GM21576 (cell line): Measurements from ENCODE around the gene SEMA4B.
A peak's percentile ranks its signal among the peaks of the same experiment; 100 is the strongest.
"Not testable (repeated sequence)": the region's sequence is repeated elsewhere in the genome, so short reads cannot be mapped to it uniquely, and the experiment has no call there.

Experiments used
- ATAC-seq: cut with Tn5 transposase; IDR thresholded peaks from one replicate; pipeline ENCODE4 v1.9.1; 2021; ENCODE audit warnings: mild to moderate bottlenecking, moderate library complexity; ENCODE audit not compliant: unreplicated experiment

The SEMA4B gene

DNA sequence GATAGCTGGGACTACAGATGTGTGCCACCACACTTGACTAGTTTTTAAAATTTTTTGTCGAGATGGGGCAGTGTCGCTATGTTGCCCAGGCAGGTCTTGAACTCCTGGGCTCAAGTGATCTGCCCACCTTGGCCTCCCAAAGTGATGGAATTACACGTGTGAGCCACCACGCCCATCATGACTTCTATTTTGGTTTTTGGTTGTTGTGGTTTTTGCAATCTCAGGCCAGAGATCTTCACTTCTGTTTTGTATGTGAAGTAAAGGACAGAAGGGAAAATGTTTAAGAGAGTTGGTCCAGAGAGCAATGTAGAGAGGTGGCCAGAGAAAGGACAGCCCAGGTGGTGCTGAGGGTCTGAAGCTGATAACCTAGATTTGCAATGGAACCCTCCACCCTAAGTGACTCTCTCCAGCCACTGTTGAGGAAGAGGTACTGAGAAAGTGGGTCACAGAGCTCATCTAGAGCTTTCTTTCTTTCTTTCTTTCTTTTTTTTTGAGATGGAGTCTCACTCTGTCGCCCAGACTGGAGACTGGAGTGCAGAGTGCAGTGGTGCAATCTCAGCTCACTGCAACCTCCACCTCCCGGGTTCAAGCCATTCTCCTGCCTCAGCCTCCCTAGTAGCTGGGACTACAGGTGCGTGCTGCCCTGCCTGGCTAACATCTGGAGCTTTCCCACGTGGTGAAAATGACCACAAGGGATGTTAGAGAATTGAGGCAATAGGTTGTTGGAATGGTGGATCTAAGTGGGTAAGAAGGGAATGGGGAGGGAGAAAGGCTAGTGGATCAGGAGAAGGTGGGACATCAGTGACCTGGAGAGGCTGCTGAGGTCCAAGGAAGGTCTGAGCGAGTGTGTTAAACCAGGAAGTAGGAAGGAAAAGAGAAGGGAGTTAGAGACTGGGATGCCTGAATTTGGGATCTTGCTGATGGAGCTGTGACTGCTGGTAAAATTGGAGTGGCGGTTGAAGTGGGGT, 22.4 kb upstream of the SEMA4B start:
- ATAC-seq, result peak; percentile 69

DNA sequence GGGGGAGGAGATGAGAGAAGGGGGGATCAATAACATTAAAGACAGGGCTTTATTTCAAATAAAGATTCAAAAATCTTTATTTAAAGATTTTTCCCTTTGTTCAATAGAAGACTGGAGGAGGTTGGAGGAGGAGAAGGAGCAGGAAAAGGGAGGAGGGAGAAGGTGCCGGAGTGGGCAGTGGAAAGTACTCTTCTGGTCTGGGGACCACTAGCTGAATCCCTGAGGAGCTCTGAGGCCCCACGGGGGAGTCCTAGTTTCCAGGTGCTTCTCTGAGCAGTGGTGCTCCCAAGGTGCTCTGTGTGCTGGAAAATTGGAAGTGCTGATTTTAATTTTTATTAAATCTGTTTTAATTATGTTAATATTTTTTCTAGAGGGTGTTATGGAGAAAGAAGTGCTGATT, 19.4 kb upstream of the SEMA4B start:
- ATAC-seq, result no peak

DNA sequence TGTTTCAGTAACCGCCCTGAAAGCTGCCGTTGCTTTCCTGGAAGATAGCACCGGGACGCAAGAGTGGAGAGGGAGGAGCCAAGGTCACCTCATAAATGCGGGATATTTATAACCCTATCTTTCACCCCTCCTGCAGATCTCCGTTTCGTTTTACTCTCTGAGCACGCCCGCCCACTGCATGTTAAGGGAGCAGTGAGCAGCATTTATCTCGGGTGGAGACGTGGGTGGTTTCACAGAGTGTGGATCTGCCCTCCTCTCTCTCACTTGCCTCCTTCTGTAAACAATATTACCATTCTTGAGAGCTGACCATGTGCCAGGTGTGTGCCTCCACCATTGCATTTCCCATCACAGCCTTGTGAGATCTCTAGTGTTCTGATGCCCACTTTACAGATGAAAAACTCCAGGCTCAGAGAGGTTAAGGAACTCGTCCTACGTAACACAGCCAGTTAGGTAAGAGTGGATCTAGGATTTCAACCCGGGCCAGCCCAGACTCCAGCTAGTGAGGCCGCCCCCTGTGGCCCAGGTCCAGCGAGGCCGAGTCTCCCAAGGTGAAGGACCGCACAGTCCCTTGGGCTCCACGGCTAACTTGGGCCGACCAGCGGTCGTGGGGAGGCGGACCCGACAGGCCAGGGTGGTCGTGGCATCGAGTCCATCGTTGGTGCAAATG, 16.9 kb upstream of the SEMA4B start:
- ATAC-seq, result peak; percentile 54

DNA sequence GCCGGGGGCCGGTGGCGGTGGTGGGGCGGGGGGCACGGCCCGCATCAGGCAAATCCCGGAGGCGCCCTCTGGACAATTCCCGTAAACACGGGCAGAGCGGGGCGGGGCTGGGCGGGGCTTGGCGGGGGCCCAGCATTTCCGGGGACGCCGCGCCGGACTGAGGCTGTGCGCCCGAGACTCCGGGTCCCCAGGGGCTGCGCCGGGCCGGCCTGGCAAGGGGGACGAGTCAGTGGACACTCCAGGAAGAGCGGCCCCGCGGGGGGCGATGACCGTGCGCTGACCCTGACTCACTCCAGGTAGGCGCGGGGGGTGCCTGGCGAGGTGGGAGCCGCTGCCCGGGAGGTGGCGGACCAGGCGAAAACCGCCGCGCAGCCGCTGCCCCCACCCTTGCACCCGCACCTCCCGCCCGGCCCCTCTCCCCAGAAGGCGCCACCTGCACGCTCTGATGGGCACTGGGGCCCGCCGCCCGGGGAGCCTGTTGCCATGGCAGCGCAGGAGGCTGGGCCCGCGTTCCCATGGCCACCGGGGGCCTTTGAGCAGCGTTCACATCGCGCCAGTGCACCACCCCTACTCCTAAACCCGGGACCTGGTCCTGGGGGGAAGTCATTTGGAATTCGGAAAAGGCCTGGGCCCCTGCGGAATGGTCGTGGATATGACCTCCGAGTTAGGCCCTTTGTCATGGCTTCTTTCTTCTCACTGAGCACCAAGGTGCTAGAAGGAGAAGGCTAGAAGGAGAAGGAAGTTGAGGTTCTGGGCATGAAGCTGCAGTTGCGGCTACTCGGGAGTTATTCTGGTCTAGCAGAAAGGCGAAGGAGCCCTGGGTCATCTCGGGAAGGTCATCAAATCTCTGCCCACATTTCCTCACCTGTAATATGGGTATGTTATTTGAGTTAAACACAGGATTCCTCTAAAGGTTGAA, 16.1 kb upstream of the SEMA4B start:
- peak; percentile 57 for ATAC-seq

DNA sequence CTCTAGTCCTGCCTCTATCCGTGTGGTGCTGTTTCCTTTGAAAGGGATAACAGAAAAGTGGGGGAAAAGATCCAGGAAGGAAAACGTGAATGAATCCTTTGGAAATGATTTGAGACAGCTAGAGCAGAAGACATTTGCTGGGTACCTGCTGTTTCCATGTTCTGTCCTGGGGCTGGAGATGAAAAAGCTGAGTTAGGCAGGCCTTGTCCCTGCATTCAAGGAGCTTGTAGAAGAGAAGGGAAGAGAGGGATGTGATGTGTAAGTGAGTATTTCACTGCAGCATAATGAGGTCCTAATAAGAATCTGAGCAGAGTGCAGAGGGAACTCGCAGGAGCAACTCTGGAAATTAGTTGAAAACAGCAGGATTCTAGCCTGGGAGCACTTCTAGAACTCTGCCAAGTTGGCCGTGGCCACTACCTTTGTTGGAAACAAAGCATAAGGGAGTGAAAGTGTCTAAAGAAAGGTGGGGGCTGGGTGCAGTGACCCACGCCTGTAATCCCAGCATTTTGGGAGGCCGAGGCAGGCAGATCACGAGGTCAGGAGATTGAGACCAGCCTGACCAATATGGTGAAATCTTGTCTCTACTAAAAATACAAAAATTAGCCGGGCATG, 13.8 kb upstream of the SEMA4B start:
- ATAC-seq, result no peak

DNA sequence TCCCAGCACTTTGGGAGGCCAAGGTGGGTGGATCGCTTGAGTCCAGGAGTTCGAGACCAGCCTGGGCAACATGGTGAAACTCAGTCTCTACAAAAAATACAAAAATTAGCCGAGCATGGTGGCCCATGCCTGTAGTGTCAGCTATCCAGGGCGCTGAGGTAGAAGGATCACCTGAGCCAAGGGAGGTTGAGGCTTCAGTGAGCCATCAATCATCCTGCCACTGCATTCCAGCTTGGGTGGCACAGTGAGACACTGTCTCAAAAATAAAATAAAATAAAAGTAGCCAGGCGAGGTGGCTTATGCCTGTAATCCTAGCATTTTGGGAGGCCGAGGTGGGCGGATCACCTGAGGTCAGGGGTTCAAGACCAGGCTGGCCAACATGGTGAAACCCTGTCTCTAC, 13.1 kb upstream of the SEMA4B start:
- ATAC-seq, result not testable (repeated sequence)

DNA sequence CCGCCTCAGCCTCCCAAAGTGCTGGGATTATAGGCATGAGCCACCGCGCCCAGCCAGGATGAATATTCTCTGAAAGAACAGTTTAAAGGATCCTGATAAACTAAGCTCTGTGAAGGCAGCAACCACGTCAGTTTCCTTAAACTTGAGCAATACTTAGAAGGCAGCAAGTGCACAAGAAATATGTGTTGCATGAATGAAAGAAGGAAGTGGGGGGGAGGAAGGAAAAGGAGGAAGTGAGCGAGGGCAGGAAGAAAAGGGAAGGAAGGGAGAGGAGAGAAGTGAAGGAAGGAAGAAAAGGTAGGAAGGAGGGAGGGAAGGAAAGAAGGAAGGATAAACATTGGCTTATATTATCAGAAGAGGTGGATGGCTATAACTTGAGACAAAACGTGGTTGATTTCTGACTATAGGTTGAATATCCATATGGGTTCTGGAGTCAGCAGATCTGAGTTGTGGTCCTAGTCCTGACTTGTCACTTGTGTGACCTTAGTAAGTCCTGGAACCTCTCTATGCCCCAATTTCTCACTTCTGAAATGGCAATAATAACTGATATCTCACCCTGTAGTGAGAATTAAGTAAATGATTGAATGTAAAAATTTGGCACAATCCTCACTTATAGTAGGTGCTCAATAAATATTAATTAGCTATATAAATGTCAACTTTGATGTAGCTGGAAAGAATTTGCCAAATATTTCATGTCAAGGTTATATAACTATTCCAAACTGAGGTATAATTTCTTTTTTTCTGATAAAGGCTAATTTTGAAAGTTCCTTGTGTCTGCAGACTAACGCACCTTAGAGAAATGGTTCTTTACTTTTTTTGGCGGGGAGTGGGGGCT, 12.0 kb upstream of the SEMA4B start:
- ATAC-seq, result no peak

DNA sequence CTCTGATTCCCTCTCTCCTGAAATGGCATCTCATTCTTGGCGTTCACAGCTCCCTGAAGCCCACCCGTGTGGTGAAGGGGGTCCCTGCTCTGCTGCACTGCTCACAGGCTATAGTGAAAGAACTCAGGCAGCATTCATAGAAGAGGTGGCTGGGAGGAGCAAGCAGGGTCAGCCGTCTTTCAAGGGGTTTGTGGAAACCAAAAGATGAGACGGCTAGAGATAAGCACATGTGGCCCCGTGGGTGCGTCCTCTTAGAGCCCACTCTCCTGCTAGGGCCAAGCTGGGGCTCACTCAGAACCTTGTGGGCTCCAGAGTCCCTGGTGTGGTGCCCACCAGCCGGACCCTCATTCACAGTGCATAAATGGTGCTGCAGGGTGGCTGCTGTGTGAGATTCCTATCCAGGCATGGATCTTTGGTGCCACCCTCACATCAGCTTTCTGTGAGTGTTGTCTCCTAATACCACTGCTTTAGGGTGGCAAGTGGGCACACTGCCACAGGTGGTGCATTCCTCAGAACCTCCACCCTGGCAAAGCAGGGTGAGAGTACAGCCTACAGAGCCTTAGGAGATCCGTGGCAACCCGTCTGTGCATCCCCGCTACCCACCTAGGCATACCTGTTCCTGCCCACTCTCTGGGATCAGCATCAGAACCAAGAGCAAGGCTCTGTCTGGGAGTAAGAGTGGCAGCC, 11.2 kb upstream of the SEMA4B start:
- ATAC-seq, result no peak

DNA sequence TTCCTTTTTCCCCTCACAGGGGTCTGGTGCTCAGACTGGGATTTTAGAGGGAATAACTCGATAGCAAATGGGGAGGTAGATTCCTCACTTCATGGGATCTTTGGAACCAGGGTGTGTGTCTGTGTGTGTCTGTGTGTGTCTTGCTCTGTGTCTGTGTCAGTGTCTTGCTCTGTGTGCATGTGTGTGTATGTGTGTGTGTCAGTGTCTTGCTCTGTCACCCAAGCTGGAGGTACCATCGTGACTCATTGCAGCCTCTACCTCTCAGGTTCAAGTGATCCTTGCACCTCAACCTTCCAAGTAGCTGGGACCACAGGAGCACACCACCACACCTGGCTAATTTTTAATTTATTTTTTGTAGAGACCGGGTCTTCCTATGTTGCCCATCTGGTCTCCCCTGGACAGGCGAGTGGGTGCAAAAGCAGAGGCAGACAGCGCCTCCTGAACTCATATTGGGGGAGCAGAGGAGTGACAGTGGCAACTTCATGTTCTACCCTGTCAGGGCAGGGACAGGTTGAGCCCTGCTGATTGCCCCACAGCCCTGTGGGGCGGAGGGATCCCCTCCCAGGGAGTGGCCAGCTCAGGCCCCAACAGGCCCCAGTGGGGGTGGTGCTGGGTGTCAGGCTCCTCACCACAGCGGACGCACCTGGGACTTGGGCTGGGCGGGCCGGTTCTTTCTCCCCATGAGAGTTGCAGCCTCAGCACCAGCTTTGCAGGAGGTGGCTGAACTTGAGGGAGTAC, 10.4 kb upstream of the SEMA4B start:
- peak; percentile 58 for ATAC-seq

DNA sequence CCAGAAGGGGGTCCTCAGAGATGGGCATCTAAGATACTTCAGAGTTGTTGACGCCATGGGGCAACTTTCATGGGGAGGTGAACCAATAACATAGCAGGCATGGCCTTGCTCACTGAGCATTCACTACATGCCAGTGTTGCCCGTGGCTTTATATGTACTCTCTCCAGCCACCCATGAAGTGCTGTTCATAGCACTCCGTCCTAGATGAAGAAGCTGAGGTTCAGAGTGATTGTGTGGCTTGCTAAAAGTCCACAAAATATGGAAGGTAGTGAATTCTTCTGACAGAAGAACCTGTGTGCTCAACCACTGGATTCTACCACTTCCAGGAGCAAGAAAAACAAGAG, 9.8 kb upstream of the SEMA4B start:
- ATAC-seq, result peak; percentile 16

DNA sequence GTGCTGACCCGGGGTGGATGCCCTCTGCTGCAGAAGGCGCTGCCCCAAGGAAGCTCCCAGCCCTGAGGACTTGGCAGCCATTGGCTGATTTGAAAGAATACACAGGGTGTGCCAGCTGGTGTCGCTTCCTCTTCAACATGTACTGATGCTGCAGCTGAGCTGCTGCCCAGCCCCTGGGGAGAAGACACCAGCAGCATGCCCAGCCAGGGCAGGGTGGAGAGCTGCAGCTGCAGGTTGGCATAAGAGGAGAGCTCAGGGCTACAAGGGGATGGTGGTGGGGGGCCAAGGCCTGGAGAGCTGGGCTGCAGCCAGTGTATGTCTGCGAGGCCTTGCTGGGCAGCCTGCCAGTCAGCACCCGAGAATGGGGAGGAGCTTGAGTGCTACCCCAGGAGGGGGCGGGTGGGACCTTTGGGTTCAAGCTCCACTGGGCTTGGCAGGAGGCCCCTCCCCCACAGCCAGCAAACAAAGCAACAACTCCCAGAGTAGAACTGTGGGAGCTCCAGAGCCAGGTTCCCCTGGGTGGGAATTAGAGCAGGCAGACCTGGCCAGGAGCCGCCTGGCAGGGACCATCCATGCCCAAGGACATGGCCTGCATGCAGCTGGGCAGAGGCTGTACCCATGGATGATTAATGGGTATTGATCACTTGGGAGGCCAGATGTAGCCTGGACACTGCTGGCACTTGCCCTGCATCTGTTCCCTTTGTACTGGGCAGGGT, 9.2 kb upstream of the SEMA4B start:
- peak; percentile 65 for ATAC-seq

DNA sequence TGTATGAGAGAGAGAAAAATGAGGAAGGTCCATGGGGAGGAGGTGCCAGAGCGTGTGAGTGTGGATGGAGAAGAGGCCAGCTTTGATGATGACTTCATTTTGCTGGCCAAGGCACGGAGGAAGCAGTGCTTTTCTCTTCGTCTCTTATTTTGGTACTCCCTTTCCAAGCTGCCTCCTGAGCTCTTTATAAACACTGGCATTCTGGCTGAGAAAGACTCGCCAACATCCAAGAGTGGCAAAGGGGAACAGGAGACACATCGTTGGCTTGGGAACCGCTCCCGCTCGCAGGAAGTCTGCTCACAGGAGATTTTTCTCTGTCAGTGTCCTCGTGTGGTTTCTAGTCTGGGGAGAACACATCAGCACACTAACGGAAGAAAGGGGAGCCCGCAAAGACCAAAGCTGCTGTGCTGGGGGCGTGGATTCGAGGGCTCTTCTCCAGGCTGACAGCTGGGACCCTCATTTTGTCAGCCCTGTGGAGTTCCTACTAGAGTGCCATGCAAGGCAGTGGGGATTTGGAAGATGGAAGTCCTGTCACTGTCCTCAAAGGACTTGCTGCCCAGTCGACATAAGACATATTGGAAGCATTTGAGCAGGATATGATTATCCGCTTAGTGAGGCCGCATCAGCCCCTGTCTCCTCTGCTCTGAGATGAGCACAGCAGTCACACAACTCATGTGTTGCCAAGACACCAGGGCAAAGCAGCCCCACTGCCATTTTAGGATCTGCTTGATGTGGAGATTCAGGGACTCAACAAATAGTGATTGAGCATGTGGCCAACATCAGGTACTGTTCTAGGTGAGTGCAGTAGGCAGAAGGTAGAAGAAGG, 8.0 kb upstream of the SEMA4B start:
- ATAC-seq, result no peak

DNA sequence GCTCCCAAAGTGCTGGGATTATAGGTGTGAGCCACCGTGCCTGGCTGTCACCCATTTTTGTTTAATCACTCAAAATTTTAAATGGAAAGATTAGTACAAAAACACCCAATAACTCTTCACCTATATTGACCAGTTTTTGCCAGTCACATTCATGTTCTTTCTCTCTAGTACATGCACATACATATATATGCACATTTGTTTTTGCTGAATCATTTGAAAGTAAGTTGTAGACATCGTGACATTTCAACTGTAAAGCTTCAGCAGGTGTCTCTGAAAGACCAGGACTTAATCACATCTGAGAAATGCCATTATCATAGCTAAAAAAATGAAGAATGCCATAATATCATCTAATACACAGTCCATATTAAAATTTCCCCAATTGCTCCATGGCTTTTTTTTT, 6.5 kb upstream of the SEMA4B start:
- ATAC-seq, result no peak

DNA sequence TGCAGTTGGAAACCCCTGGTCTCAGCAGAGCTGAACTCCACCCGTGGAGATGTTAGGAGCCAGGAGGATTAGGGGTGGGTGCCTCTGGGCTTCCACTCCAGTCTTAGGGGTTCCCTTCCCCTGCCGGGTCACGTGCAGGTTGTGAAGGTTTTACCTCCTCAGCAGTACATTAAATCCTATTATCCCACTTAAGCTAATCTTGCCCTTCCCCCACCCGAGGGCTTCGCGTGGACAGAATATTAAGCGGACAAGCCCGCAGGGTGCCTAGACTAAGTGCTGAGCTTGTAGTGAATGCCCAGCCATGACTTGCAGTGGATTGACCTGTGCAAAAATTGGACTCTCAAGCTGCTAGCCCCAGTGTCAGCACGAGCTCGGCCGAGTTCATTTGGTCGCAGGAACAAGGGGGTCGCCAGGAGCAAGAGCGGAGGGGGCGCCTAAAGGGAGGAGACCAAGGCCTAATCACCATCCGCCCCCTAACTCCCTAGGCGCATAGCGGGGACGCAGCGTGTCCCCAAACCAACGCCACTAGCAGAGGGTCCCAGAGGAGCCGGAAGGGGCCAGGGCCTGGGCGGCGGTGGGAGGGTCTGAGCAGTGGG, 498 bp upstream of the SEMA4B start:
- ATAC-seq, result no peak

DNA sequence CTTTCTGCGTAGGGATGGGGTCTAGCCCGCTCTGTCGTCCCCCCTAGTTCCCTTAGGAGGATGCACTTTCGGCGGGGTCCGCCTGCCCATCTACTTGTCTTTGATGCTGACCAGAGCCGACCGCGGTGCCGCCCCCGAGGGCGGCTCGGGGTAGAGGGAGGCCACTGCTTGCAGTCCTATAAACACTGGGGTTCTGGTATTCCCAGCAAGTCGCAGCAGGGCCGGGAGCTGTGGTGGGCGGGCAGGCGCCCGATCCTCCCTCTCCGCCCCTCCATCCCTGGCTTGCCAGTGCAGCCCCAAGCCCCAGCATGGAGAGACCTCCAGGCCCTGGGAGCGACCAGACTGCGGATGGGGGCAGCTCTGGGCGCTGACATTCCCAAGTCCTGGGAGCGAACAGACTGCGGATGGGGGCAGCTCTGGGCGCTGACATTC, 830 bp downstream of the SEMA4B start:
- ATAC-seq, result no peak

DNA sequence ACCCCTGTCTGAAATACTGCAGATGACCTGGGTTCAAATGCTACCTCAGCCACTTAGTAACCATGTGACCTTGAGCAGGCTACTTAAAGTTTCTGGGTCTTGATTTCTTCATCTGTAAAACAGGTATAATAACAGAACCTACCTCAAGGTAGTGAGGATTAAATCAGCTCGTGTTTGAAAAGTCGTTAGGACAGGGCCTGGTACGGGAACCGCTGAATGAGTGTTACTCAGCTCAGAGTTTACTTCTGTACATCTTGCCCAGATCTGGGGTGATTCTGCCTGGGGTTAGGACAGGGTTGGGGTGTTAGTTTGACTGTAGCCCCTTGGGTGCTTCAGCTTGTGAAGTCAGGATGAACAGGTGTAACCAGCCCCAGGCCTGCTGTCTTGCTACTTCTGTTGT, 1.8 kb downstream of the SEMA4B start:
- no peak for ATAC-seq

DNA sequence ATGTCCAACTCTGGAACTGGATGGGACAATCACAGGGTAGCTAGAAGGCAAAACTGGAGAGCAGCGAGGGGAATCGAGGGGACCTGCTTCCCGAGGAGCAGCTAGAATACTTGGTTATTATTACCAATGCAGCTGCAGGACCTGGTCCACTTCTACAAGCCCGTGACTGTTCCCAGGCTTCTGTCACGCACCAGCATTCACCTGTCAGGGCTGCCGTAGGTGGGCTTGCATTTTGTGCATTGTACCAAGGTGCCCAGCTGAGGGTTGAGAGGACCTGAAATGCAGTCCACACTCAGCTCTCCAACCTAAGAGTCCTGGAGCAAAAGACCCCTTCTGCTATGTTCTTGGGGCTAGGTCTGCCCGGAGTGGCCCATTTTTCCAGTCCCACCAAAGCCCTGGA, 2.3 kb downstream of the SEMA4B start:
- no peak for ATAC-seq
